GM23338 (cell line): ENCODE measurements around the gene PDE5A. TPM values are rescaled to one million over a fixed set of nuclear protein-coding genes. Genes with fewer than 3 reads are reported as not detected.

ENCODE experiments used
- ATAC-seq: fragments of 200-7000 bp; cut with Tn5 transposase; 3 replicates; pipeline ENCODE4 v1.9.1; 2020
- DNase-seq: peaks from one replicate; pipeline ENCODE4 v3.0.0-alpha.2; 2015; ENCODE audit warnings: low spot score
- H2AFZ ChIP-seq: fragments of 200-600 bp; sonication (generic); 2 replicates; pipeline ENCODE4 v1.8.0; 2016; ENCODE audit warnings: antibody characterized with exemption, mild to moderate bottlenecking, moderate library complexity
- H3F3A ChIP-seq: fragments of 200-600 bp; sonication (generic); replicated peaks from 2 replicates; pipeline ENCODE4 v1.8.0; 2017; ENCODE audit warnings: antibody characterized with exemption, mixed run types, low read depth
- H3K27ac ChIP-seq: fragments of 200-600 bp; sonication (generic); 2 replicates; pipeline ENCODE4 v1.6.1; 2016; ENCODE audit warnings: low read depth
- H3K27me3 ChIP-seq: fragments of 200-600 bp; sonication (generic); 2 replicates; pipeline ENCODE4 v1.8.0; 2016; ENCODE audit warnings: mild to moderate bottlenecking, mixed run types, moderate library complexity; ENCODE audit not compliant: insufficient read depth
- H3K36me3 ChIP-seq: fragments of 200-600 bp; sonication (generic); 2 replicates; pipeline ENCODE4 v1.8.0; 2016; ENCODE audit warnings: mild to moderate bottlenecking; ENCODE audit not compliant: insufficient read depth
- H3K4me1 ChIP-seq: fragments of 200-600 bp; sonication (generic); 2 replicates; pipeline ENCODE4 v1.8.0; 2016; ENCODE audit warnings: mild to moderate bottlenecking, moderate library complexity; ENCODE audit not compliant: insufficient read depth
- H3K4me2 ChIP-seq: fragments of 200-600 bp; sonication (generic); 2 replicates; pipeline ENCODE4 v1.7.1; 2017; ENCODE audit warnings: mixed run types
- H3K4me3 ChIP-seq: fragments of 200-600 bp; sonication (generic); 2 replicates; pipeline ENCODE4 v1.6.1; 2016; ENCODE audit warnings: mixed run types
- H3K79me2 ChIP-seq: fragments of 200-600 bp; sonication (generic); replicated peaks from 2 replicates; pipeline ENCODE4 v1.8.0; 2017; ENCODE audit warnings: mild to moderate bottlenecking; ENCODE audit not compliant: insufficient read depth
- H3K9me2 ChIP-seq: fragments of 200-600 bp; sonication (generic); 2 replicates; pipeline ENCODE4 v1.8.0; 2017; ENCODE audit not compliant: insufficient read depth
- H4K20me1 ChIP-seq: fragments of 200-600 bp; sonication (generic); replicated peaks from 2 replicates; pipeline ENCODE4 v1.8.0; 2017; ENCODE audit warnings: mild to moderate bottlenecking; ENCODE audit not compliant: insufficient read depth
- H3K27ac Mint-ChIP-seq: 2 replicates; pipeline ENCODE4 v1.8.0; 2020; ENCODE audit warnings: inconsistent platforms, mild to moderate bottlenecking, moderate library complexity, mixed read lengths
- H3K27me3 Mint-ChIP-seq: 3 replicates; pipeline ENCODE4 v1.8.0; 2022; ENCODE audit warnings: low read depth, mild to moderate bottlenecking, moderate library complexity, mixed read lengths, inconsistent platforms; ENCODE audit not compliant: insufficient read depth, poor library complexity
- H3K36me3 Mint-ChIP-seq: 3 replicates; pipeline ENCODE4 v1.8.0; 2021; ENCODE audit warnings: low read depth, mild to moderate bottlenecking, inconsistent platforms, moderate library complexity, mixed read lengths
- H3K4me1 Mint-ChIP-seq: 3 replicates; pipeline ENCODE4 v1.8.0; 2020; ENCODE audit warnings: mild to moderate bottlenecking, inconsistent platforms, mixed read lengths
- H3K4me3 Mint-ChIP-seq: 3 replicates; pipeline ENCODE4 v1.8.0; 2021; ENCODE audit warnings: moderate library complexity, mild to moderate bottlenecking, inconsistent platforms, mixed read lengths
- H3K9me3 Mint-ChIP-seq: 3 replicates; pipeline ENCODE4 v1.8.0; 2020; ENCODE audit warnings: moderate library complexity, mild to moderate bottlenecking, inconsistent platforms, mixed read lengths
- EZH2phosphoT487 ChIP-seq: fragments of 200-600 bp; sonication (generic); IDR thresholded peaks from one replicate; pipeline ENCODE4 v1.8.1; 2018; ENCODE audit warnings: antibody characterized with exemption; ENCODE audit not compliant: unreplicated experiment
- JUNB ChIP-seq: IDR thresholded peaks from one replicate; pipeline ENCODE4 v1.6.1; 2016; ENCODE audit warnings: antibody characterized with exemption; ENCODE audit not compliant: unreplicated experiment
- POLR2AphosphoS5 ChIP-seq: IDR thresholded peaks from 2 replicates; pipeline ENCODE4 v1.6.1; 2016; ENCODE audit warnings: antibody characterized with exemption, low read depth
- ZNF114 ChIP-seq: fragments of 250-450 bp; sonication (Bioruptor Pico); IDR thresholded peaks from 2 replicates; pipeline ENCODE4 v1.5.0; 2020; ENCODE audit warnings: mild to moderate bottlenecking, moderate library complexity
- polyA plus RNA-seq: library from polyadenylated mRNA; unstranded; fragments of >200 nt; fragmentation: Nextera tagmentation; extraction: Ambion mirVana; gene quantifications from 2 replicates; pipeline ENCODE4 v1.2.1, GENCODE V29; 2016
- total RNA-seq: library from RNA; depleted of rRNA; stranded (reverse); fragments of >200 nt; shearing (Covaris generic); gene quantifications from 2 replicates; pipeline ENCODE4 v1.2.3, GENCODE V29; 2014
- TF ChIP-seq, protein P1 (sequence below): fragments of 250-450 bp; sonication (Bioruptor Pico); IDR thresholded peaks from 2 replicates; pipeline ENCODE4 v1.5.0; 2020; ENCODE audit warnings: mild to moderate bottlenecking, moderate library complexity
- TF ChIP-seq, protein P2 (sequence below): IDR thresholded peaks from 2 replicates; pipeline ENCODE4 v1.6.1; 2016; ENCODE audit warnings: antibody characterized with exemption

PDE5A gene
- total and polyA plus RNA-seq, 2 experiments from 2014 or later, result 15.0 to 22.6 TPM

DNA sequence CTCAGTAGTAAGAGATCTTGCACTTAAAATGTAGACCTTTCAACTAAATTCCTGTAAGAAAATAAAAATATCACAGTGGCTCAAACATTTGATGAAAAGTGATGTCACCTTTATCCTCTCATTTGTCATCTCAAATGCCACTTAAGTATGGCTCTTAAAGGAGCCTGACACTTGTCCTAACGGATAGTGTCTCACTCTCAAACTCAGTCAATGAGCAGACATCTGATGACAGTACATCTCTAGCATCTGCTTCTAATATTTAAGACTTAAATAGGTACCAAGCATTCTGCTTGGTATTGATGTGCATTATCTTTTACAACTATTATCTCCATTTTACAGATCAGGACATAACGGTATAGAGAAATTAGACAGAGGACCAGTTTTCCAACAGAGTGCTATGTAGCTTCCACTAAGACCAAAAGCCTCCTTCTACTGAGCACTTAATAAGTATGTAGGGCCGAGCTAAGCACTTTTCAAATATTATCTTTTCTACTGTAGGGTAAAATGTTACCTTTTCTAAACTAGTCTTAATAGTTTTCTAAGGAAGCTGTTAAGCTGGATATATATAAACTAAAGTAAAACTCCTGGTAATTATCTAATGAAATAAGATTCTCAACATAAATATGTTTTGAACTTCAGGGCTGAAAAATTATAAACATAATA lies 110.2 kb downstream of the PDE5A start (continued):
- TF ChIP-seq, protein P1, sequence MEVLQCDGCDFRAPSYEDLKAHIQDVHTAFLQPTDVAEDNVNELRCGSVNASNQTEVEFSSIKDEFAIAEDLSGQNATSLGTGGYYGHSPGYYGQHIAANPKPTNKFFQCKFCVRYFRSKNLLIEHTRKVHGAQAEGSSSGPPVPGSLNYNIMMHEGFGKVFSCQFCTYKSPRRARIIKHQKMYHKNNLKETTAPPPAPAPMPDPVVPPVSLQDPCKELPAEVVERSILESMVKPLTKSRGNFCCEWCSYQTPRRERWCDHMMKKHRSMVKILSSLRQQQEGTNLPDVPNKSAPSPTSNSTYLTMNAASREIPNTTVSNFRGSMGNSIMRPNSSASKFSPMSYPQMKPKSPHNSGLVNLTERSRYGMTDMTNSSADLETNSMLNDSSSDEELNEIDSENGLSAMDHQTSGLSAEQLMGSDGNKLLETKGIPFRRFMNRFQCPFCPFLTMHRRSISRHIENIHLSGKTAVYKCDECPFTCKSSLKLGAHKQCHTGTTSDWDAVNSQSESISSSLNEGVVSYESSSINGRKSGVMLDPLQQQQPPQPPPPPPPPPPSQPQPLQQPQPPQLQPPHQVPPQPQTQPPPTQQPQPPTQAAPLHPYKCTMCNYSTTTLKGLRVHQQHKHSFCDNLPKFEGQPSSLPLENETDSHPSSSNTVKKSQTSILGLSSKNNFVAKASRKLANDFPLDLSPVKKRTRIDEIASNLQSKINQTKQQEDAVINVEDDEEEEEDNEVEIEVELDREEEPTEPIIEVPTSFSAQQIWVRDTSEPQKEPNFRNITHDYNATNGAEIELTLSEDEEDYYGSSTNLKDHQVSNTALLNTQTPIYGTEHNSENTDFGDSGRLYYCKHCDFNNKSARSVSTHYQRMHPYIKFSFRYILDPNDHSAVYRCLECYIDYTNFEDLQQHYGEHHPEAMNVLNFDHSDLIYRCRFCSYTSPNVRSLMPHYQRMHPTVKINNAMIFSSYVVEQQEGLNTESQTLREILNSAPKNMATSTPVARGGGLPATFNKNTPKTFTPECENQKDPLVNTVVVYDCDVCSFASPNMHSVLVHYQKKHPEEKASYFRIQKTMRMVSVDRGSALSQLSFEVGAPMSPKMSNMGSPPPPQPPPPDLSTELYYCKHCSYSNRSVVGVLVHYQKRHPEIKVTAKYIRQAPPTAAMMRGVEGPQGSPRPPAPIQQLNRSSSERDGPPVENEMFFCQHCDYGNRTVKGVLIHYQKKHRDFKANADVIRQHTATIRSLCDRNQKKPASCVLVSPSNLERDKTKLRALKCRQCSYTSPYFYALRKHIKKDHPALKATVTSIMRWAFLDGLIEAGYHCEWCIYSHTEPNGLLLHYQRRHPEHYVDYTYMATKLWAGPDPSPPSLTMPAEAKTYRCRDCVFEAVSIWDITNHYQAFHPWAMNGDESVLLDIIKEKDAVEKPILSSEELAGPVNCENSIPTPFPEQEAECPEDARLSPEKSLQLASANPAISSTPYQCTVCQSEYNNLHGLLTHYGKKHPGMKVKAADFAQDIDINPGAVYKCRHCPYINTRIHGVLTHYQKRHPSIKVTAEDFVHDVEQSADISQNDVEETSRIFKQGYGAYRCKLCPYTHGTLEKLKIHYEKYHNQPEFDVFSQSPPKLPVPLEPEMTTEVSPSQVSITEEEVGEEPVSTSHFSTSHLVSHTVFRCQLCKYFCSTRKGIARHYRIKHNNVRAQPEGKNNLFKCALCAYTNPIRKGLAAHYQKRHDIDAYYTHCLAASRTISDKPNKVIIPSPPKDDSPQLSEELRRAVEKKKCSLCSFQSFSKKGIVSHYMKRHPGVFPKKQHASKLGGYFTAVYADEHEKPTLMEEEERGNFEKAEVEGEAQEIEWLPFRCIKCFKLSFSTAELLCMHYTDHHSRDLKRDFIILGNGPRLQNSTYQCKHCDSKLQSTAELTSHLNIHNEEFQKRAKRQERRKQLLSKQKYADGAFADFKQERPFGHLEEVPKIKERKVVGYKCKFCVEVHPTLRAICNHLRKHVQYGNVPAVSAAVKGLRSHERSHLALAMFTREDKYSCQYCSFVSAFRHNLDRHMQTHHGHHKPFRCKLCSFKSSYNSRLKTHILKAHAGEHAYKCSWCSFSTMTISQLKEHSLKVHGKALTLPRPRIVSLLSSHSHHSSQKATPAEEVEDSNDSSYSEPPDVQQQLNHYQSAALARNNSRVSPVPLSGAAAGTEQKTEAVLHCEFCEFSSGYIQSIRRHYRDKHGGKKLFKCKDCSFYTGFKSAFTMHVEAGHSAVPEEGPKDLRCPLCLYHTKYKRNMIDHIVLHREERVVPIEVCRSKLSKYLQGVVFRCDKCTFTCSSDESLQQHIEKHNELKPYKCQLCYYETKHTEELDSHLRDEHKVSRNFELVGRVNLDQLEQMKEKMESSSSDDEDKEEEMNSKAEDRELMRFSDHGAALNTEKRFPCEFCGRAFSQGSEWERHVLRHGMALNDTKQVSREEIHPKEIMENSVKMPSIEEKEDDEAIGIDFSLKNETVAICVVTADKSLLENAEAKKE, result no peak
- no peak for TF ChIP-seq POLR2AphosphoS5

DNA sequence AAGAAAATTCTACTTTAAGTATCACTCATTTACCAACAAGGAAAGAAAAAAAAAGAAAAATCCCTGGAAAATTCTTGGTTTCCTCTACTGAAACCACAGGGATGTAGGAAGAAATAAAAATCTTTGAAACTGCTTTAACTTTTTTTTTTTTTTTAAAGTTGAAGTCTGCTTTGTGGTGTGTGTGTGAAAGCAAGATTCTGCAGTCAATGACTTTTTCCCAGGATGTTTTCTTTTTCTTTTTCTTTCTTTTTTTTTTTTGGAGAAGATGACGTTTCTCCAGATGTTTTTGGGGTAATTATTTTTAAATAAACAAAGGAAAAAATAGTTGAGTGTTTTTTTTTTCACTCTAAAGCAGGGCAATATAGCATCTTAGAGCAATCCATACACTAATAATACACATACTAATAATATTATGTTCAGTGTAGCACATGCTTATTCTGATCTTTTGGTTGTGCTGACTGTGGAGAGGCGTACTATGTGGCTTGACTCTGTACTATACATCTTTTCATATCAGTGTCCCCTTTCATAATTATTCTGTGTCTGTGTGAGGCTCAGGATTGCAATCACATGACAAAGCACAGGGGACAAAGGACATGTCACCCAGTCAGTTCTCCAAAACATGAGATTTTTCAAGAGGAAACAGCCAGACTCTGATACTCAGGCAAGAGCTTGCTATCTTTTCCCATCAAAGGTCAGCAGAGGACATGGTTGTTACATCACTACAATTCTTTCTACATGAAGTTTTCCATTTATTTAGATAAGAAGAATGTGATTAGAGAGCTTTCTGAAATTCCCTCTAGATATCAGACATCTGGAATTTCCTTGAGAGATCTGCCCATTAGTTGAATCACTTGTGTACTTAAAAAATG lies 111.0 kb downstream of the PDE5A start:
- TF ChIP-seq ZNF114 (CRISPR knock-in tag) (no peak), JUNB (no peak), EZH2phosphoT487 (no peak)
- TF ChIP-seq, protein P2, sequence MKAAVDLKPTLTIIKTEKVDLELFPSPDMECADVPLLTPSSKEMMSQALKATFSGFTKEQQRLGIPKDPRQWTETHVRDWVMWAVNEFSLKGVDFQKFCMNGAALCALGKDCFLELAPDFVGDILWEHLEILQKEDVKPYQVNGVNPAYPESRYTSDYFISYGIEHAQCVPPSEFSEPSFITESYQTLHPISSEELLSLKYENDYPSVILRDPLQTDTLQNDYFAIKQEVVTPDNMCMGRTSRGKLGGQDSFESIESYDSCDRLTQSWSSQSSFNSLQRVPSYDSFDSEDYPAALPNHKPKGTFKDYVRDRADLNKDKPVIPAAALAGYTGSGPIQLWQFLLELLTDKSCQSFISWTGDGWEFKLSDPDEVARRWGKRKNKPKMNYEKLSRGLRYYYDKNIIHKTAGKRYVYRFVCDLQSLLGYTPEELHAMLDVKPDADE, result no peak
- DNase-seq (no peak), ATAC-seq (no peak)
- Histone ChIP-seq H3K4me2 (no peak overlapping the region), H4K20me1 (no peaks in the 10 kb centered on the region), H3K27ac (no peak overlapping the region), H3K79me2 (no peaks in the 10 kb centered on the region), H3K4me3 (no peak overlapping the region), H2AFZ (no peak overlapping the region), H3K36me3 (0 out of 2 replicates have a peak, but pooled peaks cover 2% of the 10 kb centered on the region), H3F3A (no peaks in the 10 kb centered on the region), H3K4me1 (peaks cover 21% of the 10 kb centered on the region; the same call in 1 of the 2 replicates), H3K9me2 (no peaks in the 10 kb centered on the region), H3K27me3 (no peaks in the 10 kb centered on the region)
- peaks cover 20% of the 10 kb centered on the region for H3K4me1 Mint-ChIP-seq
- peaks cover 13% of the 10 kb centered on the region; the same call in 2 of the 3 replicates for H3K36me3 Mint-ChIP-seq
- no peak overlapping the region for H3K4me3 Mint-ChIP-seq
- H3K9me3 Mint-ChIP-seq, result no peaks in the 10 kb centered on the region
- H3K27ac Mint-ChIP-seq, result no peak overlapping the region
- H3K27me3 Mint-ChIP-seq, result no peaks in the 10 kb centered on the region
